ENCODE results near the gene ACSS1. TPM values are rescaled to one million over a fixed set of nuclear protein-coding genes. Genes with fewer than 3 reads are reported as not detected.

The ACSS1 gene
- total RNA-seq, 1 donor from 2014 or later: 7.3 TPM

GRCh38 chr20:25019381-25020155 is 38.4 kb downstream of the ACSS1 start:
- peaks cover 2% of the 10 kb centered on the region for H3K27me3 ChIP-seq (ENCODE audit: control insufficient read depth, insufficient read depth, low read length)
- H3K36me3 ChIP-seq (ENCODE audit: control insufficient read depth, insufficient read depth, low read length): no peaks in the 10 kb centered on the region
- no peak for DNase-seq (ENCODE audit: low read depth)
- TF ChIP-seq, protein P1, sequence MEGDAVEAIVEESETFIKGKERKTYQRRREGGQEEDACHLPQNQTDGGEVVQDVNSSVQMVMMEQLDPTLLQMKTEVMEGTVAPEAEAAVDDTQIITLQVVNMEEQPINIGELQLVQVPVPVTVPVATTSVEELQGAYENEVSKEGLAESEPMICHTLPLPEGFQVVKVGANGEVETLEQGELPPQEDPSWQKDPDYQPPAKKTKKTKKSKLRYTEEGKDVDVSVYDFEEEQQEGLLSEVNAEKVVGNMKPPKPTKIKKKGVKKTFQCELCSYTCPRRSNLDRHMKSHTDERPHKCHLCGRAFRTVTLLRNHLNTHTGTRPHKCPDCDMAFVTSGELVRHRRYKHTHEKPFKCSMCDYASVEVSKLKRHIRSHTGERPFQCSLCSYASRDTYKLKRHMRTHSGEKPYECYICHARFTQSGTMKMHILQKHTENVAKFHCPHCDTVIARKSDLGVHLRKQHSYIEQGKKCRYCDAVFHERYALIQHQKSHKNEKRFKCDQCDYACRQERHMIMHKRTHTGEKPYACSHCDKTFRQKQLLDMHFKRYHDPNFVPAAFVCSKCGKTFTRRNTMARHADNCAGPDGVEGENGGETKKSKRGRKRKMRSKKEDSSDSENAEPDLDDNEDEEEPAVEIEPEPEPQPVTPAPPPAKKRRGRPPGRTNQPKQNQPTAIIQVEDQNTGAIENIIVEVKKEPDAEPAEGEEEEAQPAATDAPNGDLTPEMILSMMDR (IDR thresholded peaks at IDR 0.05; ENCODE audit: insufficient read depth, low read length, poor library complexity, severe bottlenecking): no peak
- H3K4me3 ChIP-seq (ENCODE audit: low read depth, low read length): no peak overlapping the region

DNA sequence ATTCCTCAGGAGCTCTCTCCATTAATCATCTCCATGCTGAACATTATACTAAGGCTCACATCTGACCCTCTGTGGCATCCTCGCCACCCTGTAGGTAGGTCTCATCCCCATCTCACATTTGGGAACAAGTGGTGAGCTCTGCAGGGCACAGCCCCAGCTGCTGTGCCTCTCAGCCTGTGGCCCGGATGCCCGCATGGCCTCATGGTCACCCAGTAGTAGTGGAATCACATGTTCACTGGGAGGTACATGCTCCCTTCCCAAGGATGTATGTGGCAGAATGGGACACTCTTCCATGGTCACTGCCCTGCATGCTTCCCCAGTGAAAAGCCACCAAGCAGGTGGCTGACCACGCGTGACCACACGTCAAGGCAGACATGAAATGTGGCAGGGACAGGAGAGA is 39.1 kb downstream of the ACSS1 start:
- Histone ChIP-seq H3K4me3 (ENCODE audit: low read depth, low read length) (no peak overlapping the region), H3K27me3 (ENCODE audit: control insufficient read depth, insufficient read depth, low read length) (peaks cover 2% of the 10 kb centered on the region), H3K36me3 (ENCODE audit: control insufficient read depth, insufficient read depth, low read length) (no peaks in the 10 kb centered on the region)
- no peak for DNase-seq (ENCODE audit: low read depth)
- TF ChIP-seq, protein P1 (IDR thresholded peaks at IDR 0.05; ENCODE audit: insufficient read depth, low read length, poor library complexity, severe bottlenecking): no peak

GRCh38 chr20:25018425-25018824 is 39.5 kb downstream of the ACSS1 start:
- Histone ChIP-seq H3K4me3 (ENCODE audit: low read depth, low read length) (no peak overlapping the region), H3K36me3 (ENCODE audit: control insufficient read depth, insufficient read depth, low read length) (no peaks in the 10 kb centered on the region), H3K27me3 (ENCODE audit: control insufficient read depth, insufficient read depth, low read length) (peaks cover 2% of the 10 kb centered on the region)
- DNase-seq (ENCODE audit: low read depth): no peak
- TF ChIP-seq, protein P1 (IDR thresholded peaks at IDR 0.05; ENCODE audit: insufficient read depth, low read length, poor library complexity, severe bottlenecking): no peak

DNA sequence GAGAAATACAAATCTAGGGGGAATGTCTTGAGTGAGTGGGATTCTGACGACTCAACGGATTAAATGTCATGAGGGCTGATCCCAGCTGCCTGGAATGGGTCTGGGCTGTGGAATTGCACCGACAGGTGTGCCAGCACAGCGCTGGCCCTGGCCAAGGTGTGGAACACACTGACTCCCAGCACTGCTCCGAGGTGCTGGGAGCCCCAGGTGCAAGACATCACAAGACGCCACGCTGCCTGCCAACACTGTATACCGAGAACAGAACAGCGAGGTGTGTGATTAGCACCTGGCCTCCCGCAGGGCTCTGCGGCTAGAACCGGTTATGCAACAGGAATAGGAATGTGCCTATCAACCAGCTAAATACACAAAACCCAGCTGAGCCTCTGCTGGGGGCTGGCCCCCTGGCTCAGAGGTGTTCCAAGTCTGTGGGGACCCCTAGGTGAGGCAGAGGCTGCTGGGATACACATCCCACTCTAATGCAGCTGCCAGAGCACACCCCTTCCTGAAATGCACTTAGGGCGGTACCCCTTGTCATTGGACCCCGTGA is 40.6 kb downstream of the ACSS1 start:
- H3K4me3 ChIP-seq (ENCODE audit: low read depth, low read length): no peak overlapping the region

DNA sequence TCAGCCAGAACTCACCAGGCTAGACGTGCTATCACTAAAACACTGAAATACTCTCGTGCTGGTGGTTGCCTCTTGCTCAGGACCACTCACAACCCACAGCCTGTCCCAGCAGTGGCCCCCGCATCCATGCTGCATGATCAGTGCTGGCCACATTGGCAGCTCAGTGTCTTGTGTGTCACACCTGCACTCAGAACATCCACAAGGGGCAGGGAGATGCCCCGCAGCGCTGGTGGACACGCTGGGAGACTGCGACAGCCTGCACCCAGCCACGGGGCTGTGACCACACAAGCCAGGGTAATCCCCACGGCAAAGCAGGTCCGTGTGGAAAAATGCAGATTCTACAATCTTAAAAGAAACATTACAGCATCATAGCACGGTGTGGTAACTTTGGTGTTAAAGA is 41.5 kb downstream of the ACSS1 start:
- Histone ChIP-seq H3K36me3 (ENCODE audit: control insufficient read depth, insufficient read depth, low read length) (no peaks in the 10 kb centered on the region), H3K27me3 (ENCODE audit: control insufficient read depth, insufficient read depth, low read length) (peaks cover 2% of the 10 kb centered on the region), H3K4me3 (ENCODE audit: low read depth, low read length) (no peak overlapping the region)
- TF ChIP-seq, protein P1 (IDR thresholded peaks at IDR 0.05; ENCODE audit: insufficient read depth, low read length, poor library complexity, severe bottlenecking): no peak
- DNase-seq (ENCODE audit: low read depth): no peak

More for the DNA sequence above, 40.6 kb downstream of the ACSS1 start:
- Histone ChIP-seq H3K36me3 (ENCODE audit: control insufficient read depth, insufficient read depth, low read length) (no peaks in the 10 kb centered on the region), H3K27me3 (ENCODE audit: control insufficient read depth, insufficient read depth, low read length) (peaks cover 2% of the 10 kb centered on the region)
- TF ChIP-seq, protein P1 (IDR thresholded peaks at IDR 0.05; ENCODE audit: insufficient read depth, low read length, poor library complexity, severe bottlenecking): no peak
- no peak for DNase-seq (ENCODE audit: low read depth)

All from kidney epithelial cell (primary cell).